HEK293 (cell line): ENCODE data around the gene TMEM184B.
A peak's percentile ranks its signal among the peaks of the same experiment; 100 is the strongest.

Experiments used
- CTCF ChIA-PET: fragments of 350-600 bp; formaldehyde crosslinking; extraction: SDS; loops from one replicate; lab custom pipeline; 2021; ENCODE audit warnings: antibody characterized with exemption; lab: Yijun Ruan, JAX
- POLR2A ChIA-PET: fragments of 300-600 bp; formaldehyde crosslinking; extraction: SDS; loops from one replicate; lab custom pipeline; 2020; ENCODE audit warnings: antibody characterized with exemption, inconsistent platforms; lab: Yijun Ruan, JAX
- H3K27ac ChIP-seq: fragments of 200-500 bp; sonication (Bioruptor generic); 2 replicates; pipeline ENCODE4 v1.5.1; 2014; ENCODE audit warnings: low read depth, low read length, control low read depth, inconsistent platforms; ENCODE audit errors: extremely low read depth
- H3K36me3 ChIP-seq, 2 experiments: fragments of 200-500 bp in 1 of 2; sonication (Bioruptor generic) in 1 of 2; 1 replicate in 1 of 2; 2 replicates in 1 of 2; pipeline ENCODE4 v1.5.1; 2014 to 2017; ENCODE audit warnings: inconsistent platforms in 2 of 2, low read length in 2 of 2; ENCODE audit not compliant: control insufficient read depth in 2 of 2, insufficient read depth in 1 of 2
- H3K4me1 ChIP-seq: fragments of 200-500 bp; sonication (Bioruptor generic); 2 replicates; pipeline ENCODE4 v1.5.1; 2014; ENCODE audit warnings: mild to moderate bottlenecking, low read length, inconsistent platforms; ENCODE audit not compliant: control insufficient read depth, insufficient read depth
- H3K4me3 ChIP-seq: 2 replicates; pipeline ENCODE4 v1.5.1; 2011; ENCODE audit warnings: low read depth, mild to moderate bottlenecking, control low read depth, low read length, moderate library complexity
- H3K9me3 ChIP-seq: fragments of 200-500 bp; sonication (Bioruptor generic); 2 replicates; pipeline ENCODE4 v1.5.1; 2014; ENCODE audit warnings: low read depth, low read length, inconsistent platforms; ENCODE audit not compliant: control insufficient read depth, insufficient read depth
- ELK4 ChIP-seq: IDR thresholded peaks from 2 replicates; pipeline ENCODE4 v1.6.1; 2011; ENCODE audit warnings: mild to moderate bottlenecking, low read depth, low read length, borderline replicate concordance
- GLIS1 ChIP-seq: fragments of 450-650 bp; formaldehyde crosslinking; IDR thresholded peaks from 2 replicates; pipeline ENCODE4 v1.5.1; 2016; ENCODE audit warnings: missing biosample characterization, missing genetic modification characterization
- GLIS2 ChIP-seq: fragments of 450-650 bp; formaldehyde crosslinking; IDR thresholded peaks from 2 replicates; pipeline ENCODE4 v1.5.1; 2016; ENCODE audit warnings: missing biosample characterization, missing genetic modification characterization
- MZF1 ChIP-seq: fragments of 450-650 bp; formaldehyde crosslinking; IDR thresholded peaks from 2 replicates; pipeline ENCODE4 v1.5.1; 2017; ENCODE audit warnings: missing biosample characterization, missing genetic modification characterization, borderline replicate concordance
- SCRT2 ChIP-seq: fragments of 450-650 bp; formaldehyde crosslinking; IDR thresholded peaks from 2 replicates; pipeline ENCODE4 v1.5.1; 2016; ENCODE audit warnings: missing biosample characterization, missing genetic modification characterization
- YY2 ChIP-seq: fragments of 450-650 bp; formaldehyde crosslinking; IDR thresholded peaks from 2 replicates; pipeline ENCODE4 v1.5.1; 2016; ENCODE audit warnings: missing biosample characterization, missing genetic modification characterization
- ZBTB11 ChIP-seq: fragments of 450-650 bp; formaldehyde crosslinking; conservative IDR thresholded peaks from 2 replicates; pipeline ENCODE4 v1.5.1; 2016; ENCODE audit warnings: low read depth, missing biosample characterization, missing genetic modification characterization
- ZBTB20 ChIP-seq: fragments of 450-650 bp; formaldehyde crosslinking; IDR thresholded peaks from 2 replicates; pipeline ENCODE4 v1.5.1; 2016; ENCODE audit warnings: missing biosample characterization, missing genetic modification characterization
- ZBTB48 ChIP-seq: fragments of 450-650 bp; formaldehyde crosslinking; IDR thresholded peaks from 2 replicates; pipeline ENCODE4 v1.5.1; 2016; ENCODE audit warnings: missing biosample characterization, missing genetic modification characterization
- ZBTB49 ChIP-seq: fragments of 450-650 bp; formaldehyde crosslinking; IDR thresholded peaks from 2 replicates; pipeline ENCODE4 v1.5.1; 2016; ENCODE audit warnings: missing biosample characterization, missing genetic modification characterization, low read depth
- ZIC2 ChIP-seq: fragments of 450-650 bp; formaldehyde crosslinking; IDR thresholded peaks from 2 replicates; pipeline ENCODE4 v1.5.1; 2016; ENCODE audit warnings: missing biosample characterization, missing genetic modification characterization
- ZNF112 ChIP-seq: fragments of 450-650 bp; formaldehyde crosslinking; IDR thresholded peaks from 2 replicates; pipeline ENCODE4 v1.5.0; 2017; ENCODE audit warnings: missing biosample characterization, missing genetic modification characterization
- ZNF114 ChIP-seq: fragments of 450-650 bp; formaldehyde crosslinking; IDR thresholded peaks from 2 replicates; pipeline ENCODE4 v1.5.0; 2017; ENCODE audit warnings: missing biosample characterization, missing genetic modification characterization
- ZNF16 ChIP-seq: fragments of 450-650 bp; formaldehyde crosslinking; IDR thresholded peaks from 2 replicates; pipeline ENCODE4 v1.5.1; 2016; ENCODE audit warnings: low read depth, missing biosample characterization, missing genetic modification characterization
- ZNF23 ChIP-seq: fragments of 450-650 bp; formaldehyde crosslinking; IDR thresholded peaks from 2 replicates; pipeline ENCODE4 v1.5.1; 2016; ENCODE audit warnings: missing biosample characterization, missing genetic modification characterization, borderline replicate concordance
- ZNF394 ChIP-seq: fragments of 450-650 bp; formaldehyde crosslinking; IDR thresholded peaks from 2 replicates; pipeline ENCODE4 v1.5.1; 2016; ENCODE audit warnings: missing biosample characterization, missing genetic modification characterization, mild to moderate bottlenecking, moderate library complexity, borderline replicate concordance
- ZNF473 ChIP-seq: fragments of 450-650 bp; formaldehyde crosslinking; IDR thresholded peaks from 2 replicates; pipeline ENCODE4 v1.5.1; 2017; ENCODE audit warnings: missing biosample characterization, missing genetic modification characterization
- ZNF514 ChIP-seq: fragments of 450-650 bp; formaldehyde crosslinking; IDR thresholded peaks from 2 replicates; pipeline ENCODE4 v1.5.1; 2016; ENCODE audit warnings: missing biosample characterization, missing genetic modification characterization
- ZNF548 ChIP-seq: fragments of 450-650 bp; formaldehyde crosslinking; IDR thresholded peaks from 2 replicates; pipeline ENCODE4 v1.5.1; 2016; ENCODE audit warnings: missing biosample characterization, missing genetic modification characterization
- ZNF549 ChIP-seq: fragments of 450-650 bp; IDR thresholded peaks from 2 replicates; pipeline ENCODE4 v1.5.1; 2018; ENCODE audit warnings: missing biosample characterization, missing genetic modification characterization, mild to moderate bottlenecking, inconsistent platforms, moderate library complexity
- ZNF639 ChIP-seq: fragments of 450-650 bp; formaldehyde crosslinking; IDR thresholded peaks from 2 replicates; pipeline ENCODE4 v1.5.1; 2016; ENCODE audit warnings: missing biosample characterization, missing genetic modification characterization
- ZNF704 ChIP-seq: fragments of 450-650 bp; formaldehyde crosslinking; IDR thresholded peaks from 2 replicates; pipeline ENCODE4 v1.5.1; 2016; ENCODE audit warnings: missing biosample characterization, missing genetic modification characterization

The TMEM184B gene

GRCh38 chr22:38316364-38317121, 43.7 kb upstream of the TMEM184B start (continued):
- TF ChIP-seq ZBTB11 (tag by site-specific recombination) (no peak), ZNF639 (no peak), MZF1 (no peak), ZNF473 (tag by site-specific recombination) (no peak), SCRT2 (no peak), ZNF112 (no peak), ZNF548 (tag by site-specific recombination) (no peak), ZNF23 (tag by site-specific recombination) (no peak), ZNF16 (tag by site-specific recombination) (no peak), ELK4 (no peak), ZBTB49 (no peak), ZNF514 (tag by site-specific recombination) (no peak), ZNF704 (no peak)

- ChIA-PET CTCF (interaction anchor here (0.6 to 2.2 kb wide), 6 partner anchors 10 to 200 kb away, joined by 3 to 6 read pairs (median 4); no protein-coding TSS in a partner anchor), POLR2A (interaction anchor here (0.6 to 1.9 kb wide), 5 partner anchors 10 to 361 kb away, joined by 3 to 5 read pairs (median 3); no protein-coding TSS in a partner anchor)
- Histone ChIP-seq H3K9me3 (no peaks in the 10 kb centered on the region), H3K4me3 (peak overlapping the region; percentile 82), H3K36me3 (peaks cover 9 to 46% of the 10 kb centered on the region in 2 experiments; a peak in 2 of 3 replicates), H3K4me1 (peaks cover 18% of the 10 kb centered on the region), H3K27ac (peak overlapping the region; percentile 100)
- TF ChIP-seq GLIS2 (tag by site-specific recombination) (peak; percentile 67), GLIS1 (tag by site-specific recombination) (peak; percentile 89), ZNF394 (tag by site-specific recombination) (peak; percentile 25; the same call in 1 of the 2 replicates), ZIC2 (tag by site-specific recombination) (peak; percentile 49; the same call in 1 of the 2 replicates), ZNF114 (tag by site-specific recombination) (no peak), ZNF549 (tag by site-specific recombination) (no peak), ZBTB48 (tag by site-specific recombination) (peak; percentile 20; the same call in 1 of the 2 replicates), YY2 (tag by site-specific recombination) (no peak), ZBTB20 (tag by site-specific recombination) (no peak)
These were observed 43.1 kb upstream of the TMEM184B start for GRCh38 chr22:38315823-38316363.
